GM12891 (cell line): ENCODE results near the gene PNPLA2.

Experiments
- POLR2A ChIP-seq: IDR thresholded peaks from 2 replicates; pipeline ENCODE4 v1.6.1; 2011; ENCODE audit warnings: low read depth, low read length, control low read depth
- POLR2AphosphoS5 ChIP-seq: IDR thresholded peaks from 2 replicates; pipeline ENCODE4 v1.6.1; 2011; ENCODE audit warnings: low read depth, low read length, control low read depth
- TAF1 ChIP-seq: IDR thresholded peaks from 2 replicates; pipeline ENCODE4 v1.6.1; 2011; ENCODE audit warnings: low read depth, low read length, control low read depth

DNA sequence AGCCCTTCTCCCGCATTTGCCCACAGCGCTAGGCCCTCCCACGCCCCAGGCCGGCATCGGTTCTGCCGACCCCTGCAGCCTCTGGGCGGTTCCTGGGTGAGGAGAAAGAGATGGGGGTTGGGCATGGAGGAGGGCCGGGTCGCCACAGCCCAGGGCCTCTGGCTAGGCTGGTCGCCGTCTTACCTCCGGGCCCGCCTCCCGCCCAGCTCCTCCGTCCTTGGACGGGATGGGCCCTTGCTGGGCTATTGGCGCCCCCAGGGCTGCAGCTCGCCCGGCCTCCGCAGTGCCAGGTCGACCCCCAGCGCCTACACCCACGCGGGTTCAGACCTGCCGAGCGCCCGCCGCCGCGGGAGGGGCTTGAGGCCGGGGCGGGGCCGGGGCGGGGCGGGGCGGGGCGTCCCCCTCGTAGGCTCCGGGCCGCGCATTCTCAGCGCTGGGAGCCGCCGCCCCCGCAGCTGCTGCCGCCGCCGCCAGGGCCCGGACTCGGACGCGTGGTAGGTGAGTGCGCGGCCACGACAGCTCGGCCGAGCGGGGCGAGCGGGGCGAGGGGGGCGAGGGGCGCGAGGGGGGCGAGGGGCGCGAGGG is 13.9 kb downstream of the PNPLA2 start, which contains the start of gene CD151:
- no peak for TF ChIP-seq TAF1
- TF ChIP-seq POLR2A: no peak
- TF ChIP-seq POLR2AphosphoS5: no peak
